Measurements from ENCODE around the gene HPS1.

HPS1 gene

DNA sequence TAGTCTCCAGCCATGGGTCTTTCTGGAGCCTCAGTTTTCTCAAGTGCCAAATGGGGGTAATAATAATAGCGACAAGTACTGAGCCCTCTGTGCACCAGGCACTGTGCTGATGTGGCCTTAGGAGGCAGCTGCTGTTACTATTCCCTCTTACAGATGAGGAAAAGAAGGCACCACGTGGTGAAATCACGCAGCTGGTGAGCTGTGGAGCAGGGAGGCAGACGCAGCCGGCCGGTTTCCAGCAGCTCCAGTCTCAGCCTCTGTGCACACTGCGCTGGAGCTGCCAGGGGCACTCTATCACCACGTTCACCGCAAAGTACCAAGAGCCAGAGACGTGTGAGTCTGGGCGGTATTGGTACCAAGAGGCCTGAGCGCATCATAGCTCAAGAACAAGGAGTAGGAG lies 41.3 kb downstream of the HPS1 start:
- ChIA-PET CTCF (no interaction called here), POLR2A (no interaction called here)
- Histone ChIP-seq H3K36me3 (ENCODE audit: control insufficient read depth in 4 of 4, insufficient read depth in 4 of 4, low read length in 3 of 4) (peaks cover 0 to 5% (median 0%) of the 10 kb centered on the region in 4 experiments), H3K4me3 (ENCODE audit: control insufficient read depth in 1 of 7, extremely low read depth in 1 of 7, insufficient read depth in 4 of 7, low read depth in 2 of 7, low read length in 6 of 7) (no peak overlapping the region), H3K27ac (ENCODE audit: insufficient read depth in 1 of 2, low read depth in 1 of 2, low read length in 2 of 2, poor library complexity in 1 of 2, severe bottlenecking in 2 of 2) (no peak overlapping the region), H3K4me1 (ENCODE audit: control extremely low read depth in 1 of 4, control insufficient read depth in 4 of 4, insufficient read depth in 4 of 4, low read length in 3 of 4) (no peaks in the 10 kb centered on the region), H3K27me3 (replicated peaks in 2 of 5; ENCODE audit: control insufficient read depth in 4 of 5, insufficient read depth in 5 of 5, low read length in 4 of 5) (no peaks in the 10 kb centered on the region), H3K9me3 (ENCODE audit: control extremely low read depth in 1 of 5, control insufficient read depth in 4 of 5, insufficient read depth in 2 of 5, low read depth in 1 of 5, low read length in 4 of 5) (no peaks in the 10 kb centered on the region)
- DNase-seq: no peak
- 93% methylated on average over 11 of the region's 12 CpGs for WGBS (ENCODE audit: insufficient coverage)

DNA sequence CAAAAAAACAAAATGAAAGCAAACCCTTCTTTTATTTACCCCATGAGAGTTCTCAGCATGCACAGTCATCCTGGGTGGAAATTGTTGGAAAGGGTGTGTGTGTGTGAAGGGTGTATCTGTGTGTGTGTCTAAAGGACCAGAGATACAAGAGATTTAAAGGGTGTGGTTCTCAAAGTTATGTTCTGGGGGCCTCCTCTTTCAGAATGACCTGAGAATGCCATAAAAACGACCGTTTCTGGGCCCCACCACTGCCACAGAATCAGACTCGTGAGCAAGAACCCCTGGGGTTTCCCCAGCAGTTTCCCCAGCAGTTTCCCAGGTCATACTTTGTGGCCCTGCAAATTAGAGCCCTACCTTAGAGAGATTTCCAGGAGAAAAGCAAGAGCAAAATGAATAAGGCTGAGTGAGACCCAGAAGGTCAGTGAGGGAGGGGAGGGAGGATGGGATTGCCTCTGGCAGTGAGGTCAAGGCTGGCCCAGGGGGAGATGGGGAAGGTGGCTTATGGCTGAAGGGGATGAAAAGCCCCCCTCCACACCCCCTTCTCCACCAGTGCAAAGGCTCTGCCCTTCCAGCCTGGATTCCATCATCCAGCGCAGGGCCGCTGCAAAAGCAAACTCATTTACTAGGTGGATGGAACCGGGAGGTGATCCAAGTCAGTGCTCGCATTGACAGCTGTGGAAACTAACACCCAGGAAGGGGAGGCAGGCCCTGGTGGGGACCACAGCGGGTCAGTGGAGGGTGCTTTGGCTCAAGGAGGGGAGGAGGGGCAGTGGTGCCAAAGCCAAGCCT lies 42.0 kb downstream of the HPS1 start:
- ChIA-PET CTCF (interaction anchor here (1.4 kb wide), 1 partner anchor 8 kb away, joined by 4 read pairs; no protein-coding TSS in a partner anchor), POLR2A (no interaction called here)
- no peaks in the 10 kb centered on the region for H3K27me3 ChIP-seq (replicated peaks in 2 of 5; ENCODE audit: control insufficient read depth in 4 of 5, insufficient read depth in 5 of 5, low read length in 4 of 5)
- no peaks in the 10 kb centered on the region for H3K4me1 ChIP-seq (ENCODE audit: control extremely low read depth in 1 of 4, control insufficient read depth in 4 of 4, insufficient read depth in 4 of 4, low read length in 3 of 4)
- DNase-seq: peak in 2 of 3 donors; percentile 4 to 10
- peaks cover 0 to 5% (median 0%) of the 10 kb centered on the region in 4 experiments for H3K36me3 ChIP-seq (ENCODE audit: control insufficient read depth in 4 of 4, insufficient read depth in 4 of 4, low read length in 3 of 4)
- no peak overlapping the region for H3K27ac ChIP-seq (ENCODE audit: insufficient read depth in 1 of 2, low read depth in 1 of 2, low read length in 2 of 2, poor library complexity in 1 of 2, severe bottlenecking in 2 of 2)
- no peaks in the 10 kb centered on the region for H3K9me3 ChIP-seq (ENCODE audit: control extremely low read depth in 1 of 5, control insufficient read depth in 4 of 5, insufficient read depth in 2 of 5, low read depth in 1 of 5, low read length in 4 of 5)
- H3K4me3 ChIP-seq (ENCODE audit: control insufficient read depth in 1 of 7, extremely low read depth in 1 of 7, insufficient read depth in 4 of 7, low read depth in 2 of 7, low read length in 6 of 7): no peak overlapping the region
- 90% methylated on average over 8 of the region's 8 CpGs for WGBS (ENCODE audit: insufficient coverage)

DNA sequence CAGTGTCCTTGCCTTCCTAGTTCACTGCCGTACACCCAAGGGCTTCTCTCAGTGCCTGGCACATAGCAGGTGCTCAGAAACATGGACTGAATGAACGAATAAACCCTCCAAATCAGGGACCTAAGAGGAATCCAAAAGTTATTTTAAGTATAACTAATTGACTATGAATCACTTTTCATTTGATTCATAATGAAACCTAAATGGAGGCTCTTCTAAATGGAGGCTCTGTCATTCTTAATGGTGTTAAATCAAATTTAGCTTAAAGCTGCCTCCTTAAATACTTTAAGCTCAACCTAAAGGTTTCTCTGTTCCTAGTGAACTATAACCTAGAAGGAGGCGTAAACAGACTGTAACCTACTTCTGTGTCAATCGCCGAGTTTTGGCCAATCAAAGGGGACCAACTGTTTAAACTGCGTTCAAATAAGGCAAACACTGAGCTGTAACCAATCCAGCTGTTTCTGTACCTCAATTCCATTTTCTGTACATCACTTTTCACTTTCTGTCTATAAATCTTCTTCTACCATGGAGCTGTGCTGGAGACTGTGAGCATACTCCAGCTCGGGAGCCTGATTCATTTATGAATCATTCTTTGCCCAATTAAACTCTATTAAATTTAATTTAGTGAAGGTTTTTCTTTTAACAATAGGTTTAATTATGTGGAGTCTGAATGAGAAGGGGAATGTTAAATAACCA lies 42.8 kb downstream of the HPS1 start:
- ChIA-PET POLR2A (no interaction called here), CTCF (interaction anchor here (1.4 kb wide), 1 partner anchor 9 kb away, joined by 4 read pairs; no protein-coding TSS in a partner anchor)
- Histone ChIP-seq H3K27ac (ENCODE audit: insufficient read depth in 1 of 2, low read depth in 1 of 2, low read length in 2 of 2, poor library complexity in 1 of 2, severe bottlenecking in 2 of 2) (no peak overlapping the region), H3K4me3 (ENCODE audit: control insufficient read depth in 1 of 7, extremely low read depth in 1 of 7, insufficient read depth in 4 of 7, low read depth in 2 of 7, low read length in 6 of 7) (no peak overlapping the region), H3K4me1 (ENCODE audit: control extremely low read depth in 1 of 4, control insufficient read depth in 4 of 4, insufficient read depth in 4 of 4, low read length in 3 of 4) (no peaks in the 10 kb centered on the region), H3K36me3 (ENCODE audit: control insufficient read depth in 4 of 4, insufficient read depth in 4 of 4, low read length in 3 of 4) (peaks cover 0 to 5% (median 0%) of the 10 kb centered on the region in 4 experiments), H3K27me3 (replicated peaks in 2 of 5; ENCODE audit: control insufficient read depth in 4 of 5, insufficient read depth in 5 of 5, low read length in 4 of 5) (no peaks in the 10 kb centered on the region), H3K9me3 (ENCODE audit: control extremely low read depth in 1 of 5, control insufficient read depth in 4 of 5, insufficient read depth in 2 of 5, low read depth in 1 of 5, low read length in 4 of 5) (no peaks in the 10 kb centered on the region)
- DNase-seq: no peak
- WGBS (ENCODE audit: insufficient coverage): 82% methylated on average over 5 of the region's 7 CpGs

DNA sequence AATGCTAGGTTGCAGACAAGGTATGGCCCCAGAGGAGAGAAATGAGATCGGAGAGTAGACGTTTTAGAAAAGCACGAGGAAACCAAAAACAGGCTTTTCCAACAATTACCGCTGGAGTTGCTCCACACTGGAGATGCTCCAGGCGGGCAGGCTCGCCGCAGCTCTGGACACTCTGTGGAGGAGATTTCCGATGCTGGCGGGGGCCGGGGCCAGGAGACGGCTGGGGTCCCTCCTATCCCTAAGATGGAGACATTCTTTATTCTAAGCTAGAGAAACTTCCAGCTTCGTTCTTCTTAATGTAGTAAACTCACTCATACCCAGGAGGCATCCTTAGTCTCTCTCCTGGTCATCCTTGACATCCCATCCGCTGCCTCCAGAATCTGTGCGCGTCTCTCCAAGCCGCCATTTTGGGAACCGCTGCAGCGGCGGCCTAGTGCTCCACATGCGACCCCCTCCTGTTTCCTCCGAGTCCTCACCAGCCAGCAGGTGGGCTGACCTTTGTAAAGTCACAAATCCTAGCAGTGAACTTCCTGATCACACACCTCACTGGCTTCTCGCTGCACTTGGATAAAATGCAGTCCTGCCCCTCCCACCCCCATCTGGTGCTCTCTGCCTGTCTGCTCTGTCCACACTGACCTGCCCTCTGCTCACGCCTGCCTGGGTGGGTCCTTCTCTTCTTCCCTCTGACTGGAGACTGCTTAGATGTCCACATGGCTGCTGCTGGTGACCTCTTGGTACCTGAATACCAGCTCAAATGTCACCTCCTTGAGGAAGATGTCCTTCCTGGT lies 43.6 kb downstream of the HPS1 start:
- ChIA-PET CTCF (interaction anchor here (1.4 kb wide), 1 partner anchor 10 kb away, joined by 4 read pairs; no protein-coding TSS in a partner anchor), POLR2A (no interaction called here)
- Histone ChIP-seq H3K36me3 (ENCODE audit: control insufficient read depth in 4 of 4, insufficient read depth in 4 of 4, low read length in 3 of 4) (peaks cover 0 to 5% (median 0%) of the 10 kb centered on the region in 4 experiments), H3K27ac (ENCODE audit: insufficient read depth in 1 of 2, low read depth in 1 of 2, low read length in 2 of 2, poor library complexity in 1 of 2, severe bottlenecking in 2 of 2) (no peak overlapping the region), H3K27me3 (replicated peaks in 2 of 5; ENCODE audit: control insufficient read depth in 4 of 5, insufficient read depth in 5 of 5, low read length in 4 of 5) (no peaks in the 10 kb centered on the region), H3K9me3 (ENCODE audit: control extremely low read depth in 1 of 5, control insufficient read depth in 4 of 5, insufficient read depth in 2 of 5, low read depth in 1 of 5, low read length in 4 of 5) (no peaks in the 10 kb centered on the region), H3K4me3 (ENCODE audit: control insufficient read depth in 1 of 7, extremely low read depth in 1 of 7, insufficient read depth in 4 of 7, low read depth in 2 of 7, low read length in 6 of 7) (no peak overlapping the region), H3K4me1 (ENCODE audit: control extremely low read depth in 1 of 4, control insufficient read depth in 4 of 4, insufficient read depth in 4 of 4, low read length in 3 of 4) (no peaks in the 10 kb centered on the region)
- 98% methylated on average over 22 of the region's 23 CpGs for WGBS (ENCODE audit: insufficient coverage)
- no peak for DNase-seq

DNA sequence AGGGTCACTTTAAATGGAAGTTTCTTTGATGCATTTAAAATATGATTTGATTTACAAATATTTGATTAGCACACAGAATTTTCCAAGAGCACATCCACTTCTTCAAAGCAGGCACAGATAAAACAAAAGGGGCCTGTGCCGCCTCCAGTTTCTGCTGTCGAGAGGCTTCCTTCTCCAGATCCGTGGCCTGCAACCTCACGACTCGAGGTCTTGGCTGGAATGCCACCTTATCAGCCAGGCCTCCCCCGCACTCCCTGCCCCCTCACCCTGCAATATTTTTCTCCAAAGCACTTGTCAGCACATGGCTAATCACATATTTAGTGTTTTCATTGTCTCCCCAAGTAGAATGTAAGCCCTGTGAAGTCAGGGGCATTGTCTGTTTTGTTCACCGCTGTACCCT lies 44.3 kb downstream of the HPS1 start:
- WGBS (ENCODE audit: insufficient coverage): 99% methylated on average over 7 of the region's 7 CpGs
- ChIA-PET CTCF (no interaction called here), POLR2A (no interaction called here)
- no peaks in the 10 kb centered on the region for H3K4me1 ChIP-seq (ENCODE audit: control extremely low read depth in 1 of 4, control insufficient read depth in 4 of 4, insufficient read depth in 4 of 4, low read length in 3 of 4)
- H3K27me3 ChIP-seq (replicated peaks in 2 of 5; ENCODE audit: control insufficient read depth in 4 of 5, insufficient read depth in 5 of 5, low read length in 4 of 5): no peaks in the 10 kb centered on the region
- H3K36me3 ChIP-seq (ENCODE audit: control insufficient read depth in 4 of 4, insufficient read depth in 4 of 4, low read length in 3 of 4): peaks cover 0 to 5% (median 0%) of the 10 kb centered on the region in 4 experiments
- no peak overlapping the region for H3K27ac ChIP-seq (ENCODE audit: insufficient read depth in 1 of 2, low read depth in 1 of 2, low read length in 2 of 2, poor library complexity in 1 of 2, severe bottlenecking in 2 of 2)
- H3K9me3 ChIP-seq (ENCODE audit: control extremely low read depth in 1 of 5, control insufficient read depth in 4 of 5, insufficient read depth in 2 of 5, low read depth in 1 of 5, low read length in 4 of 5): no peaks in the 10 kb centered on the region
- no peak overlapping the region for H3K4me3 ChIP-seq (ENCODE audit: control insufficient read depth in 1 of 7, extremely low read depth in 1 of 7, insufficient read depth in 4 of 7, low read depth in 2 of 7, low read length in 6 of 7)
- DNase-seq: no peak

DNA sequence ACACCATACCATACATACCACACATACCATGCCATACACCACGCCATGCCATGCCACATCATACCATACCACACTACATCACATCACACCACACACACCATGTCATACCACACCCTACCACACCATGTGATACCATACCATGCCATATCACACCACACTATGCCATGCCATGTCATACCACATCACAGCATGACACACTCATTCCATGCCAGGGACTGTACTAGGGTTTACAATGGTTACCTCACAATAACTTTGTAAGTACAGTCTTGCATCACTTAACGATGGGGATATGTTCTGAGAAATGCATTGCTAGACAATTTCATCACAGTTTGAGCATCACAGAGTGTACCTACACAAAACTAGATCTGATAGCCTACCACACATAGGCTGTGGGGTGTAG lies 46.3 kb downstream of the HPS1 start:
- ChIA-PET POLR2A (no interaction called here), CTCF (no interaction called here)
- 100% methylated on average over 1 of the region's 2 CpGs for WGBS (ENCODE audit: insufficient coverage)
- Histone ChIP-seq H3K27ac (ENCODE audit: insufficient read depth in 1 of 2, low read depth in 1 of 2, low read length in 2 of 2, poor library complexity in 1 of 2, severe bottlenecking in 2 of 2) (no peak overlapping the region), H3K4me1 (ENCODE audit: control extremely low read depth in 1 of 4, control insufficient read depth in 4 of 4, insufficient read depth in 4 of 4, low read length in 3 of 4) (no peaks in the 10 kb centered on the region), H3K9me3 (ENCODE audit: control extremely low read depth in 1 of 5, control insufficient read depth in 4 of 5, insufficient read depth in 2 of 5, low read depth in 1 of 5, low read length in 4 of 5) (no peaks in the 10 kb centered on the region), H3K36me3 (ENCODE audit: control insufficient read depth in 4 of 4, insufficient read depth in 4 of 4, low read length in 3 of 4) (peaks cover 0 to 14% (median 5%) of the 10 kb centered on the region in 4 experiments), H3K4me3 (ENCODE audit: control insufficient read depth in 1 of 7, extremely low read depth in 1 of 7, insufficient read depth in 4 of 7, low read depth in 2 of 7, low read length in 6 of 7) (no peak overlapping the region), H3K27me3 (replicated peaks in 2 of 5; ENCODE audit: control insufficient read depth in 4 of 5, insufficient read depth in 5 of 5, low read length in 4 of 5) (no peaks in the 10 kb centered on the region)
- no peak for DNase-seq

All from common myeloid progenitor, CD34-positive (primary cell).